Glutamatergic neuron (in vitro differentiated cells): Measurements from ENCODE around the gene RAB24. TPM values are rescaled to one million over a fixed set of nuclear protein-coding genes. Genes with fewer than 3 reads are reported as not detected.
A peak's percentile ranks its signal among the peaks of the same experiment; 100 is the strongest.

Experiments
- DNase-seq: peaks from one replicate; pipeline ENCODE4 v3.0.0; 2022
- H3K27ac Mint-ChIP-seq: one replicate; pipeline ENCODE4 v1.8.0; 2020; ENCODE audit warnings: mild to moderate bottlenecking, mixed read lengths, inconsistent platforms; ENCODE audit not compliant: unreplicated experiment
- H3K27me3 Mint-ChIP-seq: one replicate; pipeline ENCODE4 v1.8.0; 2020; ENCODE audit warnings: mild to moderate bottlenecking, moderate library complexity, mixed read lengths, inconsistent platforms; ENCODE audit not compliant: unreplicated experiment
- H3K36me3 Mint-ChIP-seq: one replicate; pipeline ENCODE4 v1.8.0; 2020; ENCODE audit warnings: mild to moderate bottlenecking, mixed read lengths, inconsistent platforms; ENCODE audit not compliant: unreplicated experiment
- H3K4me1 Mint-ChIP-seq: one replicate; pipeline ENCODE4 v1.8.0; 2020; ENCODE audit warnings: mild to moderate bottlenecking, low read depth, mixed read lengths, inconsistent platforms; ENCODE audit not compliant: unreplicated experiment
- H3K4me3 Mint-ChIP-seq: one replicate; pipeline ENCODE4 v1.8.0; 2020; ENCODE audit warnings: mild to moderate bottlenecking, mixed read lengths, inconsistent platforms; ENCODE audit not compliant: unreplicated experiment
- H3K9me3 Mint-ChIP-seq: one replicate; pipeline ENCODE4 v1.8.0; 2020; ENCODE audit warnings: mild to moderate bottlenecking, moderate library complexity, mixed read lengths, inconsistent platforms; ENCODE audit not compliant: unreplicated experiment
- total RNA-seq: library from RNA; stranded (reverse); fragmentation: NEBNext Ultra II Directional; extraction: Animal tissue kit (Norgen Biotek cat#: 25700); gene quantifications from one replicate; pipeline ENCODE4 v1.2.1, GENCODE V29; 2021; ENCODE audit not compliant: unreplicated experiment
- TF ChIP-seq, protein P1 (sequence below): fragments of 200-600 bp; sonication (generic); IDR thresholded peaks from one replicate; pipeline ENCODE4 v1.5.0; 2021; ENCODE audit not compliant: partially characterized antibody, unreplicated experiment

The RAB24 gene
- total RNA-seq, 1 donor from 2014 or later: 13.5 TPM

DNA sequence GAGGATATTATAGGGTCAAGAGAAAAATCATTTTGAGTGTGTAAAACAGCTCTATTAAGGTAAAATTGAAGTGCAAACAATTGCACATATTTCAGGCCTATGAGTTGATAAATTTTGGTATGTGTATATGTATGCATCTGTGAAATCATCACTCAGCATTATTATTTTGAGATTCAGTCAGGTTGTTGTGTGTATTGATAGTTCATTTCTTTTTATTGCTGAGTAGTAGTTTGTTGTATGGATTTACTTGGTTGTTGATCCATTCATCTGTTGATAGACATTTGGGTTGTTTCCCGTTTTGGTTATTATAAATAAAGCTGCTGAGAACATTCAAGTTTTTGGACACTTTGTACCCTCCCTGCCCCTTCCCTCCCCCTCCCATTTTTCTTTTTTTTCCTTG is 50.3 kb downstream of the RAB24 start:
- DNase-seq: no peak

More for the DNA sequence above, 50.3 kb downstream of the RAB24 start:
- Mint-ChIP-seq H3K27ac (peak overlapping the region; percentile 75), H3K27me3 (no peaks in the 10 kb centered on the region), H3K9me3 (peaks cover 3% of the 10 kb centered on the region), H3K36me3 (peaks cover 6% of the 10 kb centered on the region), H3K4me1 (no peaks in the 10 kb centered on the region), H3K4me3 (no peak overlapping the region)
- TF ChIP-seq, protein P1, sequence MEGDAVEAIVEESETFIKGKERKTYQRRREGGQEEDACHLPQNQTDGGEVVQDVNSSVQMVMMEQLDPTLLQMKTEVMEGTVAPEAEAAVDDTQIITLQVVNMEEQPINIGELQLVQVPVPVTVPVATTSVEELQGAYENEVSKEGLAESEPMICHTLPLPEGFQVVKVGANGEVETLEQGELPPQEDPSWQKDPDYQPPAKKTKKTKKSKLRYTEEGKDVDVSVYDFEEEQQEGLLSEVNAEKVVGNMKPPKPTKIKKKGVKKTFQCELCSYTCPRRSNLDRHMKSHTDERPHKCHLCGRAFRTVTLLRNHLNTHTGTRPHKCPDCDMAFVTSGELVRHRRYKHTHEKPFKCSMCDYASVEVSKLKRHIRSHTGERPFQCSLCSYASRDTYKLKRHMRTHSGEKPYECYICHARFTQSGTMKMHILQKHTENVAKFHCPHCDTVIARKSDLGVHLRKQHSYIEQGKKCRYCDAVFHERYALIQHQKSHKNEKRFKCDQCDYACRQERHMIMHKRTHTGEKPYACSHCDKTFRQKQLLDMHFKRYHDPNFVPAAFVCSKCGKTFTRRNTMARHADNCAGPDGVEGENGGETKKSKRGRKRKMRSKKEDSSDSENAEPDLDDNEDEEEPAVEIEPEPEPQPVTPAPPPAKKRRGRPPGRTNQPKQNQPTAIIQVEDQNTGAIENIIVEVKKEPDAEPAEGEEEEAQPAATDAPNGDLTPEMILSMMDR: no peak

Other genes starting within 250 kb of the RAB24 start
- 5.2 TPM for gene FGFR4, start 216.8 kb downstream of the RAB24 start, total RNA-seq
- 151 TPM for gene NSD1, start 169.9 kb downstream of the RAB24 start, total RNA-seq
- gene PRELID1, start 80 bp upstream of the RAB24 start, total RNA-seq: 88.2 TPM
- 17.3 TPM for gene MXD3, start 8.2 kb upstream of the RAB24 start, total RNA-seq
- 75.6 TPM for gene LMAN2, start 47.9 kb upstream of the RAB24 start, total RNA-seq
- gene RGS14, start 54.2 kb upstream of the RAB24 start, total RNA-seq: 15.9 TPM
- not detected for gene SLC34A1, start 80.7 kb upstream of the RAB24 start, total RNA-seq
- gene PFN3, start 96.9 kb upstream of the RAB24 start, total RNA-seq: not detected
- 5.4 TPM for gene F12, start 105.8 kb upstream of the RAB24 start, total RNA-seq
- gene GRK6, start 123.0 kb upstream of the RAB24 start, total RNA-seq: 43.9 TPM
- gene PRR7, start 143.1 kb upstream of the RAB24 start, total RNA-seq: 4.1 TPM
- 1,261 TPM for gene DBN1, start 169.9 kb upstream of the RAB24 start, total RNA-seq
- gene PDLIM7, start 193.9 kb upstream of the RAB24 start, total RNA-seq: 430 TPM
- gene DOK3, start 206.1 kb upstream of the RAB24 start, total RNA-seq: 29.2 TPM
- gene DDX41, start 213.2 kb upstream of the RAB24 start, total RNA-seq: 125 TPM